Upper lobe of right lung (tissue), 1 donor: ENCODE data around the gene ISG20. TPM values are rescaled to one million over a fixed set of nuclear protein-coding genes. Genes with fewer than 3 reads are reported as not detected.

Source experiments
- ATAC-seq: fragments of 200-7000 bp; cut with Tn5 transposase; one replicate; pipeline ENCODE4 v1.9.1; 2020; ENCODE audit warnings: mild to moderate bottlenecking, moderate library complexity
- DNase-seq: peaks from one replicate; pipeline ENCODE4 v3.0.0-alpha.2; 2020
- H3K27ac ChIP-seq: fragments of 200-600 bp; one replicate; pipeline ENCODE4 v1.8.0; 2022
- H3K27me3 ChIP-seq: fragments of 200-600 bp; one replicate; pipeline ENCODE4 v1.8.0; 2022; ENCODE audit warnings: mild to moderate bottlenecking
- H3K36me3 ChIP-seq: fragments of 200-600 bp; one replicate; pipeline ENCODE4 v1.8.0; 2022
- H3K4me1 ChIP-seq: fragments of 200-600 bp; one replicate; pipeline ENCODE4 v1.8.0; 2022
- H3K4me3 ChIP-seq: fragments of 200-600 bp; one replicate; pipeline ENCODE4 v1.8.0; 2022; ENCODE audit warnings: mild to moderate bottlenecking
- H3K9me3 ChIP-seq: fragments of 200-600 bp; one replicate; pipeline ENCODE4 v1.8.0; 2022
- CTCF ChIP-seq: fragments of 200-600 bp; IDR thresholded peaks from one replicate; pipeline ENCODE4 v1.8.0; 2022; ENCODE audit warnings: antibody characterized with exemption
- intact Hi-C: fragments of 100-400 bp; cut with DNase I; formaldehyde crosslinking; loops from one replicate; pipeline ENCODE4 v1.11.0; 2022
- total RNA-seq: library from RNA; stranded (reverse); fragmentation: NEBNext Ultra II Directional; extraction: Animal tissue kit (Norgen Biotek cat#: 25700); gene quantifications from one replicate; pipeline ENCODE4 v1.2.1, GENCODE V29; 2021
- donor health status: DM: no; HTN: yes; CAD: no; lungs with severe emphysema.

ISG20 gene
- total RNA-seq, 1 donor from 2014 or later, result 34.9 TPM

GRCh38 chr15:88648357-88649214, 9.8 kb downstream of the ISG20 start:
- Histone ChIP-seq H3K27ac (peak overlapping the region; percentile 68), H3K27me3 (no peaks in the 10 kb centered on the region), H3K4me3 (no peak overlapping the region), H3K4me1 (peaks cover 28% of the 10 kb centered on the region), H3K36me3 (no peaks in the 10 kb centered on the region), H3K9me3 (no peaks in the 10 kb centered on the region)
- ATAC-seq, result peak; percentile 47
- TF ChIP-seq CTCF, result no peak
- intact Hi-C loops, result no loop called here
- no peak for DNase-seq

GRCh38 chr15:88649286-88649733, 10.5 kb downstream of the ISG20 start:
- Histone ChIP-seq H3K9me3 (no peaks in the 10 kb centered on the region), H3K27ac (peak overlapping the region; percentile 68), H3K4me1 (peaks cover 28% of the 10 kb centered on the region), H3K4me3 (no peak overlapping the region), H3K27me3 (no peaks in the 10 kb centered on the region), H3K36me3 (no peaks in the 10 kb centered on the region)
- no peak for TF ChIP-seq CTCF
- intact Hi-C loops, result no loop called here
- ATAC-seq (peak; percentile 66), DNase-seq (no peak)

GRCh38 chr15:88649753-88650551, 11.1 kb downstream of the ISG20 start:
- ATAC-seq (no peak), DNase-seq (no peak)
- TF ChIP-seq CTCF, result no peak
- Histone ChIP-seq H3K36me3 (no peaks in the 10 kb centered on the region), H3K4me1 (peaks cover 28% of the 10 kb centered on the region), H3K27me3 (no peaks in the 10 kb centered on the region), H3K9me3 (no peaks in the 10 kb centered on the region), H3K4me3 (no peak overlapping the region), H3K27ac (peak overlapping the region; percentile 71)
- intact Hi-C loops, result no loop called here

- no peak for ATAC-seq
- peaks cover 28% of the 10 kb centered on the region for H3K4me1 ChIP-seq
- TF ChIP-seq CTCF, result no peak
- H3K27me3 ChIP-seq, result no peaks in the 10 kb centered on the region
- DNase-seq, result no peak
- H3K9me3 ChIP-seq, result no peaks in the 10 kb centered on the region
- no peaks in the 10 kb centered on the region for H3K36me3 ChIP-seq
- H3K27ac ChIP-seq, result no peak overlapping the region
- H3K4me3 ChIP-seq, result no peak overlapping the region
- intact Hi-C loops, result no loop called here
Observed at GRCh38 chr15:88650556-88650955, 11.7 kb downstream of the ISG20 start.

GRCh38 chr15:88651136-88651732, 12.4 kb downstream of the ISG20 start:
- Histone ChIP-seq H3K36me3 (no peaks in the 10 kb centered on the region), H3K9me3 (no peaks in the 10 kb centered on the region), H3K27ac (no peak overlapping the region), H3K4me1 (peaks cover 28% of the 10 kb centered on the region), H3K4me3 (no peak overlapping the region), H3K27me3 (no peaks in the 10 kb centered on the region)
- intact Hi-C loops, result no loop called here
- ATAC-seq, result no peak
- TF ChIP-seq CTCF, result no peak
- no peak for DNase-seq
